ENCODE data around the gene FSHR. TPM values are rescaled to one million over a fixed set of nuclear protein-coding genes. Genes with fewer than 3 reads are reported as not detected.

Gene FSHR
- total and polyA plus RNA-seq, 2 of the 8 experiments (the other 6 are each of a cell fraction or from before 2014, with no cell fraction given) = not detected

- TF ChIP-seq RXRA (IDR thresholded peaks at IDR 0.05; ENCODE audit: insufficient read depth, low read depth, low read length) = no peak
- no peak for TF ChIP-seq TAF7 (optimal IDR thresholded peaks at IDR 0.05; ENCODE audit: borderline replicate concordance, low read depth, low read length)
- TF ChIP-seq E2F6 (IDR thresholded peaks at IDR 0.05) = no peak
- no peak for TF ChIP-seq KDM4A (IDR thresholded peaks at IDR 0.05; ENCODE audit: low read depth, low read length, severe bottlenecking)
- TF ChIP-seq HDAC2 (IDR thresholded peaks at IDR 0.05; ENCODE audit: borderline replicate concordance in 1 of 2, low read depth in 2 of 2, low read length in 2 of 2) = no peak
- TF ChIP-seq EP300 (IDR thresholded peaks at IDR 0.05; ENCODE audit: borderline replicate concordance in 1 of 2, low read depth in 2 of 2, low read length in 2 of 2) = no peak
These were observed 20.4 kb upstream of the FSHR start (continued) for GRCh38 chr2:49174750-49175149.
